Left cardiac atrium (tissue), 4 donors: ENCODE results near the gene MCOLN2. TPM values are rescaled to one million over a fixed set of nuclear protein-coding genes. Genes with fewer than 3 reads are reported as not detected.

Experiments
- ATAC-seq, 2 donors: fragments of 200-7000 bp; cut with Tn5 transposase; one replicate each; pipeline ENCODE4 v1.9.1; 2020; ENCODE audit warnings: mild to moderate bottlenecking in 2 of 2, moderate library complexity in 2 of 2
- DNase-seq: peaks from one replicate; pipeline ENCODE4 v3.0.0-alpha.2; 2020
- intact Hi-C, 2 donors: fragments of 100-400 bp; cut with DNase I; formaldehyde crosslinking; loops; one replicate each; pipeline versions ENCODE4 v1.14.1 to v1.15.1; 2022 to 2023
- total RNA-seq, 2 donors: library from RNA; stranded (reverse); fragmentation: NEBNext Ultra II Directional; extraction: Animal tissue kit (Norgen Biotek cat#: 25700); gene quantifications; one replicate each; pipeline ENCODE4 v1.2.1, GENCODE V29; 2021
- donor health status: DM: no; HTN: yes; CAD: no.
- donor health status: DM: no; HTN: yes; CAD: no; lungs with severe emphysema.
- donor health status: DM: yes; HTN: yes; CAD: no.
- donor health status: Dilated cardiomyopathy.

Gene MCOLN2
- total RNA-seq, 2 donors from 2014 or later, result 0.62 to 1.0 TPM

DNA sequence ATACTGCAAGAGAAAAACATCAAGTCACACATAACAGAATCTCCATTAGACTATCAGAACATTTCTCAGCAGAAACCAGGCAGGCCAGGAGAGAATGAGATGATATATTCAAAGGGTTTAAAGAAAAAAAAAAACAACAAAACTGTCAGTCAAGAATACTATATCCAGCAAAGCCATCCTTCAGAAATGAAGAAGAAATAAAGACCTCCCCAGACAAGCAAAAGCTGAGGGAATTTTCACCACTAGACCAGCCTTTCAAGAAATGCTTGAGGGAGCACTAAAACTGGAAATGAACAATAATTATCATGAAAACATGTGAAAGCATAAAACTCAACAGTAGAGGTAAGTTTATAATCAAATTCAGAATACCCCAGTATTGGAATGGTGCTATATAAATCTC, 47.2 kb downstream of the MCOLN2 start:
- intact Hi-C loops, result loop anchor here (5.0 to 10.0 kb wide), 4 partner anchors 75 to 305 kb away; partner anchors contain the start of gene C1orf52 (in 1 of the 2)
- ATAC-seq (no peak), DNase-seq (no peak)

DNA sequence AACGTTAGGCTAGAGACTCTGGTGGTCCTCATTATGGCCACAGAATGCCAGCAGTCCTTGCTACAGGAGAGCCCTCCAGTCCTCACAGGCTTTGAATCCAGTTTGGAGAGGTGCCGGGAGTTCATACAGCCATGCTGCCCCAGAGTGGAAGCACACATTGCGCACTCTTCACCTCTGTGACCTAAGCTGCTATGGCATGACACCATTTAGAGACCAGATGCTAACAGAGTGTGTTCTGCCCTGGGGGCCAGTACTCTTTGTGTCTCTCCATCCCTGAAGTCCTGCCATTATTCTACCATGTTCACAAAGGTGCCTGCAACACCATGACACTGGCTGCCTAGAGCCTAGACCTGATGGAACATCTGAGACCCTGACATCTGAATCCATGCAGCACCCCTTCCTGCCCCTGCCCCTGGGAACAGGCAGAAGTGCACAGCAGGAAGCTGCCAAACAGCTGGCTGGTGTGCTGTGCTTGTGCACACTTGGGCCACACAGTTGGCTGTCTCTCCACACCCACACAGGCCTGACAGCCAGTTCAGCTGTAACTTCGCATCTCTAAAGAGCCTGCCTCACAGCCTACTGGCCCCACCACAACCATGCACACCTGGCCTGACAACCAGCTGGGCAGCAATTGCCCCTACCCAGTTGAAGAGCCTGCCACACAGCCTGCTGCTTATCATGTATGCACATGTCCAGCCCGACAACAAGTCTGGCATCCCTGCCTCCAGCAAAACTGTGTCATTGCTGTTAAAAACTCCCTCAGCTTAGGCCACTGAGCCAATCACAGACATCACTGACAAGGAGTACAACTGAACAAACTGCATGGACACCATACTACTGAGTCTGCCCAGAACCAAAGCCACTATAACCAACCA, 49.1 kb downstream of the MCOLN2 start:
- ATAC-seq, result no peak
- intact Hi-C loops, result loop anchor here (5.0 to 10.0 kb wide), 4 partner anchors 77 to 307 kb away; partner anchors contain the start of gene C1orf52 (in 1 of the 2)
- no peak for DNase-seq

DNA sequence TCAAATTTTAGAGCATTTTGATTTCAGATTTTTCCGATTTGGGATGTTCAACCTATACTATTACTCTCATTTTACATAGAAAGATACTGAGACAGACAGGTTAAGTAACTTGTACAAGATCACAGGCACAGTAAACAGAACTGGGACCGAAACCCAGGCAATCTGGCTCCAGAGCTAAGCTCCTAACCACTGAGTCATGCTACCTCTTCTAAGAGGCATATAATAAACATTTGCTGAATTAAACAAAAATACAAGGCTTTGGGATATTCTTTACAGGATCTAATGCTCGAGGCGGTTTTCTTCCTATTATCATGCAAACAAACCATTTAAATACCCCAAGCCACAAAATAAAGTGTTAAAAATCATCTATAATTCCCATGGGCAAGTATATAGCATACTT, 50.3 kb downstream of the MCOLN2 start:
- ATAC-seq (no peak), DNase-seq (no peak)
- intact Hi-C loops, result loop anchor here (5.0 to 10.0 kb wide), 4 partner anchors 78 to 308 kb away; partner anchors contain the start of gene C1orf52 (in 1 of the 2)

DNA sequence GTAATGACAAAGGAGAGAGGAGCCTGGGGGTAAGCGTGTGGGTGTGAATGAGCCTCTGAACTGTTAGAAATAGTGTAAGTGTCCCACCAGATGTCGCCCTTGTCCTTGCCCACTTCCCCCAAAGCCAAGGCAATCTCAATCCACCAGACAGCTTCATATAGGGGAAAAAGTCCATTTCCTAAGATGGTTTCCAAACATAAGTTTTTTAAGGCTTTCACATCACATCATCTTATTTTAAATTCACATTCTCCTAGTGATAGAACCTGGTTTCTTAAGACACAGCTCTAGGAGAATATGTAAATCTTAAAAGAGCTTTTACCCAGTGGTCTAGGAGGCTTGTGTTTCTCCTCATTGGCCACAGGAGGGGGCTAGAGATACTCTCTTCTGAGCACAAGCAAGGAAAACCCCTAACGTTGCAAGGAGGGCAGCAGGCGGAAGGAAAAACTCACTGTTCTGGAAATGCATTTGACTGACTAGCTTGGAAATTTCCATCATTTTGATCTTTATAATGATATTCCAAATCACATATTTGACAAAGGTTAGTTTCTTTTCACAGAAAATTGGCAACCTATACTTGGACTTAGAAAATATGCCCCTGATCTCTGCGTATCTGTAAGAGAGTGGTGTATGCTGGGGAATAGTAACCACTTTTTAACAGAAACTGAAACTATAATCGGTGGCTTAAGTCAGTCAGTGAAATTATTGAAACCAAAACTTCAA, 52.0 kb downstream of the MCOLN2 start:
- intact Hi-C loops, result loop anchor here (2.0 to 10.0 kb wide), 5 partner anchors 80 to 314 kb away; partner anchors contain the start of gene C1orf52 (in 2 of the 2)
- ATAC-seq, result peak; percentile 96 to 97
- peak; percentile 60 for DNase-seq

DNA sequence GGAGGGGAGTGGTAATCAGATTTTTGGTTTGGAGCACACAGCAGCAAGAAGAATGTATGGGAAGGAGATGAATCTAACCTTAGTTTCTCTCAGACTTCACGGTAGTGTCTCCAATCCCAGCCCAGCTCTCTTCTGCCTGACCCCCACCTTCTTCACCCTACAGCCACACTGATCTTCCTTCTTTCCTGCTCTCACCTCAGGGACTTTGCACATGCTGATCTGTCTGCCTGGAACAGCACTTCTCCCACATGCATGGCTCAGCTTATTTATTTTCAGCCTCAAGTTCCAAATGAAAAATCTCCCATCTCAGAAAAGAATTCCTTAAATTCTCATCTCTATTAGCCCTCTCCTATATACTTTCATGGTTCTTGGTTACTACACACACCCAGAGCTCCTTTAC, 55.1 kb downstream of the MCOLN2 start:
- ATAC-seq (no peak), DNase-seq (no peak)
- intact Hi-C loops, result loop anchor here (10.0 kb wide), 3 partner anchors 83 to 313 kb away; partner anchors contain the start of gene C1orf52 (in 1 of the 2)

DNA sequence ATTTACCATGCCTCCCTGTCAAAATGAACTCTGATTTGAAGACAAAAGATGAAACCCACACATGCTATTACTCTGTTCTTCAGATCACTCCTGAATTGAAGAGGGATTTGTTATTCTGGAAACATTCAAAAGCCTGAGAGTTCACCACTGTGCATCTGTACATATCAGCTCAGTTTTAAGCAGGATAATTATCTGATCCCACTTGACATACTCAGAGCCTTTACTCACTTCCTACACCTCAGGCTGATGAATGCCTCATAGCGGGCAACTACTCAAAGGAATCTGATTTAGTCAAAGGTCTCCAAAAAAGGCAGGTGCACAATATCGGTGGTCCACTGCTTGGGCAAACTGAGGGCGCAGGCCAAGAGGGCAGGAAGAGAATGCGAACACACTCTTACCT, 56.4 kb downstream of the MCOLN2 start:
- ATAC-seq (no peak), DNase-seq (no peak)
- intact Hi-C loops, result loop anchor here (10.0 kb wide), 3 partner anchors 84 to 314 kb away; partner anchors contain the start of gene C1orf52 (in 1 of the 2)

DNA sequence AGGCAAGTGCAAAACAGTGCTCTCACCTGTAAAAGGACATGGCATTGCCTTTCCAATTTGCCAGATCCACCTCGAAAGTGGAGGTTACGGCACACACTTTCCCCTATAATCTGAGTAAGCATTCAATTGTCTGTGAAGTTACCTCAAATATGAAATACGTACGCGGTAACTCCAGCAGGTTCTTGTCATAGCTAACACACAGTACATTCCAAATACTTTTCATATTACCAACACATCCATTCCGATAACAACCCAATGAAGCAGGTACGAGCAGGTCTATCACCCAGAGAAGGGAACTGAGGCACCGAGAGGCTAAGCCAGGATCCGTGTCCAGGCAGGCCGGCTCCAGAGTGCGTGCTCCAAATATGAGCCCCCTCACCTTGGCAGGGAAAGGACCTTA, 57.2 kb downstream of the MCOLN2 start:
- ATAC-seq (no peak), DNase-seq (no peak)
- intact Hi-C loops, result loop anchor here (5.0 to 10.0 kb wide), 5 partner anchors 85 to 315 kb away; partner anchors contain the start of gene C1orf52 (in 1 of the 2)

DNA sequence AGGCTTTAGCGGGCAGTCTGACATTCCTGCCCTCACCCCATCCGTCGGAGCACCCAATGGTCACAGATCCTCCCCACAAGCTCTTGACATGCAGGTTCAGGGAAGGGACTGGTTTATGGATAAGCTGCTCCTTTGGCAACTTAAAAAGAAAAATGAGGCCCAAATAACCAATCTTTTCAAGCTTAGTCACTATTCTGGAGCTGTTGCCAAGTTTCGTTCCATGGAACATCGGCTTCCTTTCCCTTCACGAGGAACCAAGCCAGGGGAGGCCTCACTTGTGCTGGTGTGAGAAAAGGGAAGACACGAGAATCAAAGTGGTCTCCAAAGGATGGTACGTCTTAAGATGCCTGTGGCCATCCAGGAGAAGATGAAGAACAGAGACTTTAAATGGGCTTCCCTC, 57.8 kb downstream of the MCOLN2 start:
- intact Hi-C loops, result loop anchor here in 1 of 2 donors (5.0 kb wide), 2 partner anchors 167 to 182 kb away; no protein-coding TSS in a partner anchor
- no peak for ATAC-seq
- DNase-seq, result no peak

DNA sequence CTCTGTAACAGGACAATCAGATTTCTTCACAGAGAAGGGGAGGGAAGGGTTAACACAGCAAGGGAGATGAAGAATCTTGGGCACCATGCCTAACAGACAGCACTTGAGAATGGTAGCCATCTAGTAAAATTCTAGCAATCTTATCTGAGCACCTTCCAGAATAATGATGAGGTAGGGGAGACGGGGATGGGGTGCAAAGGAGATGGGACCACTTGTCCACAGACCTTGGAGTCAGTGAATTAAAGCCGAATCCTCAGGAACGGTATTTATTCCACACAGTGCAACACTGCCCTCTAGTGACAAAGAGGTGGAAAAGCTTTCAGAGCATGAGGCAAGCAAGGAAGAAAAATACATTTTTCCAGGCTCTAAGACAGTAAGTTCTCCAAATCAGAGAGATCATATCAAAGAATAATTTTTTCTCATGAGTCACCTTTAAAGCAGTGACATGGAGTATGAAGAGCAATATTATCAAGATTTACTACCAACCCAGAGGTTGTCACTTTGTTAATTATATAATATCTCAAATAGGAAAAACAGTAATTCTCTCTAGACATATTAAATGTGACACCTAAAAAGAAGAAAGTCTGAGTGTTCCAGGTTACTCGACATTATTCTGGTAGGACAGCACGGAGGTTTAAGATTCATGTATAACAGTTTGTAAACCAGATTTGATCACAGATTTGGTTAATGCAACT, 60.6 kb downstream of the MCOLN2 start:
- intact Hi-C loops, result loop anchor here in 1 of 2 donors (5.0 kb wide), 2 partner anchors 164 to 179 kb away; no protein-coding TSS in a partner anchor
- ATAC-seq (peak; percentile 80 to 85), DNase-seq (no peak)

DNA sequence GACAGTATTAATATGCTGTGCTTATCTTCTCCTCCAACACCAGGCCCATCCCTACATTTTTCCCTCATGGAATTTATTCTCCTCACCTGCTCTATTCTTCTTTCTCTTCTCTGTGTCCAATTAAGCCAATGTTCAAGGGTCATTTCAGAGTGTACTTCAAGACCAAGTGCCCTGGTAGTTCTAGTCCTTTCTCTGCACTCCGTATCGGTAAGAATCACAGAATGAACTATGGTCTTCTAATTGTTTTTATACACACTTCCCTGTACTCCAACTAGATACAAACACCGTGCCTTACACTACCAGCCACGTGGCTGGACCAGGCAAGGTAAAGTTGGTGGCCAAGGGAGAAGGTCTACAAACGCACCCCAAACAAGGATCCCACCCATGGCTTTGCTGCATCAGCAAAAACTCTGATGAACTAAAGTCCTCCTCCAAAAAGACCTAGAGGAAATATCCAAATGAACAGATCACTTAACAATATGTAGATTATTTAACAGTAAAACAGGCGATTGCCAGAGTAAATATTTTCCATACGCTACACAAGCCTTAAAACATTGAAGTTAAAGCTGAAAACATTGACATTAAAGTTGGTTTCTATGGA, 63.8 kb downstream of the MCOLN2 start:
- intact Hi-C loops, result no loop called here
- no peak for ATAC-seq
- DNase-seq, result no peak

DNA sequence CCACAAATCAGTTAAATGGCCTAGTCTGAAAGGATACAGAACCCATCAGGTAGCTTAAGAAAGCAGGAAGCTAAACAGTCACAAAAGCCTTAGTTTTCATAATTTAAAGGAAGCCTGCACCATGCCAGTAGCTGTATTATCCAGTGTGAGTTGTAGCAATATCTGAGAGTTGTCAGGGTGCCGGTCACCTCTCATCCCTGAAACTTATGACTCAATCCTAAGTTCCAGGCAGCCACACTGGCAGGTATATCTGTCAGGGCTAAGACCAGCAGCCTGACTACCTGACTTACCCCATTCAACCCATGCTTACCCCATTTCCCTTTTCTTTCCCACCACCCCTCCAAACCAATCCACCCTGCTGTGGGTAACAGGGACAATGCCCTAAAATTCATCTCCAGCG, 66.1 kb downstream of the MCOLN2 start:
- intact Hi-C loops, result no loop called here
- DNase-seq (no peak), ATAC-seq (no peak)

DNA sequence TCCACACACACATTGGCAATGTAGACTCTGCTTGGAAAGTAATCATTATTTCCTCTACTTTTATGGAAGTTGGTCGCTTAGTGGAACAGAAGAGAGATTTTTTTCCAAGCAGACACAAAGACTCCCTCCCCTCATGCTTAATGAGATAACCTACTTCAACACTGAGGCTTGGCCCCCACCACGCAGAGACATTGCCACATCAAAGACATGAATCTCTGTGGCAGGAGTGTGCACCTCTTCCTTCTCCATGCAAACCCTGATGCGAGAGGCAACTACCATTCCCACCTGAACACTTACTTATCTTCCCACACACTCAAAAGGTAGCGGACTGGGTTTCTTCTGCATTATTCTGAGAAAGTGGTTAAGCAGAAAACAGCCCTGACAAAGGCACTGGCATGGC, 66.6 kb downstream of the MCOLN2 start:
- no peak for ATAC-seq
- DNase-seq, result no peak
- intact Hi-C loops, result no loop called here

DNA sequence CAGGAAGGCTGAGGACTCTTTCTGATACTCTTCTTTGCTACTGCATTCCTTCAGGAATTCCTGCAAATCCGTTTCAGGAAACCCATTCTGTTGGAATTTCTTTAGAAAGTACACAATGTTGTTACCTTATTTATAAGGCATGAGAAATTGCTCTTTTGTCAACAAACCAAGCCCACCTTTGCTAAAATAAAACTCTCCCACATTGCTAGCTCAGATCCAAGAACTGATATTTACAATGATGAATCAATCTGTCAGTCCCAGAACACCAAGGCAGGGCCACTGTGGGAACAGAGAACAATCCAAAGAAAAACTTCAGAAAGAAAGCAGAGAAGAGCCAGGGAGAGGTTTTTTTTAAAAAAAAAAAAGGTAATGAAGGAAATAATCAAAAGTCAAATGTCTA, 67.3 kb downstream of the MCOLN2 start:
- ATAC-seq (no peak), DNase-seq (no peak)
- intact Hi-C loops, result no loop called here

DNA sequence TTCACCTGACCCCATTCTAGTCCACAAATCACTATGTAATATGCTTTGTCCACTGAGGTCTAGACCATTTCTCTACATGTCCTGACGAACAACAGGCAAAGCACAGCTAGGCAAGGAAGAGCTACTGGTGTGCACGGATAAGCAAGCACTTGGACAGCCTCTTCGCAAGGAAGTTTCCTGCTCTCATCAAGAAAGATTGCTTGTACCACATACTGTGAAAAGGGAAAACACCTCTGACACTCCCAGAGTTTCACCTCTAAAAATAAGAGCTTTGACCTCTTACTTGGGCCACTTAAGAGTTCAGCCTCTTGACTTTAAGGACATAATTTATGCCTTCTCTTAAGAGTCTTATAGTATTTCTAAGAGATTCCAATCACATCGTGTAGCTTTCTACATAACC, 67.9 kb downstream of the MCOLN2 start:
- ATAC-seq (no peak), DNase-seq (no peak)
- intact Hi-C loops, result no loop called here

DNA sequence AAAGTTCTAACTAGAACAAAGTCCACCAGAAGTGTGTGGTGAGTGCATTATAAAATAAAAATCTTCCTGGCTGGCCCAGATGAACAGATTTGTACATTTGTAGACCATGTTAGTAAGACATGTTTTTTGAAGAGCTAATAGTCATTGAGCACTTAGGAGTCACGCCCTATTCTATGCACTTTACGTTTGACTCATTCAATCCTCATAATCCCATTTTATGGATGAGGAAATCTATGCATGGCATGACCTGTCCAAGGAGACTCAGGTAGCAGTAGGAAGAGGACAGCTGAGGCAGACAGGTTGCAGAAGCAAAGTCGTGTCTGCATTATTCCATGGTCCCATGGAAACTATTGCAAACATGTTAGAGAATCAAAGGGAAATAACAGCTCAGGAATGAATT, 73.6 kb downstream of the MCOLN2 start:
- intact Hi-C loops, result no loop called here
- DNase-seq (no peak), ATAC-seq (no peak)

DNA sequence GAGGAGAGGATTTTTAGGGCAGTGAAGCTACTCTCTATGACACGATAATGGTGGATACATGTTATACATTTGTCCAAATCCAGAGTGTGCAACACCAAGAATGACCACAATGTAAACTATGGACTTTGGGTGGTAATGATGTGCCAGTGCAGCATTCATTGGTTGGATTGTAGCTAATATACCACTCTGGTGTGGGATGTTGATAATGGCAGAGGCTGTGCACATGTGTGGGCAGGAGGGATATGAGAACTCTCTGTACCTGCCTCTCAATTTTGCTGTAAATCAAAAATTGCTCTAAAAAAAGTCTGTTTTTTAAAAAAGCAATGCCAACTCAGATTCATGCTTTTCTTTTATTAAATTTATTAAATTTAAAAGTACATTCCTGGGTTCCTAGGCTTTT, 76.8 kb downstream of the MCOLN2 start:
- ATAC-seq (no peak), DNase-seq (no peak)
- intact Hi-C loops, result no loop called here

DNA sequence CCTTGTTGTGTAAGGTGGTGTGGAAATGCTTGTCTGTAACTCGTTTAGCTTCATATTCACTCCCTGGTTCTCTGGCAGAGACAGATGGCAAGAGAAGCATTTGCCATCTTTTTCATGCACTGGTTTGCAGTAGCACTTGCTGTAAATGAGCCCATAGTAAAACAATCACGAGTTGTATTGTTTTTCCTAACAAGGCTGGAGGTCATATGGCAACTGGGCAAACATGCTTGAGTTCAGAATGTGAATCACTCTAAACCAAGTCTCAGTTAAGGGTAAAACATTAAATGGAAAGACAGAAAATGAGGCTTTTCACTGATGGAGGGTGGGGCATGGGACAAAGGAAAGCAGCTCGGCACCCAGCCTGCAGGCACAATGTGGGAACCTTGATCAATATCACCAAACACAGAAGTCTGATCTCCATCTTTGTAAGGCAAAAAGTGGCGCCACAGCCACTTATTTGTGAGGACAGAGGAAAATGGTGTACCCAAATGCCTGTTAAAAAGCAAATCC, 77.4 kb downstream of the MCOLN2 start:
- ATAC-seq (no peak), DNase-seq (no peak)
- intact Hi-C loops, result no loop called here

DNA sequence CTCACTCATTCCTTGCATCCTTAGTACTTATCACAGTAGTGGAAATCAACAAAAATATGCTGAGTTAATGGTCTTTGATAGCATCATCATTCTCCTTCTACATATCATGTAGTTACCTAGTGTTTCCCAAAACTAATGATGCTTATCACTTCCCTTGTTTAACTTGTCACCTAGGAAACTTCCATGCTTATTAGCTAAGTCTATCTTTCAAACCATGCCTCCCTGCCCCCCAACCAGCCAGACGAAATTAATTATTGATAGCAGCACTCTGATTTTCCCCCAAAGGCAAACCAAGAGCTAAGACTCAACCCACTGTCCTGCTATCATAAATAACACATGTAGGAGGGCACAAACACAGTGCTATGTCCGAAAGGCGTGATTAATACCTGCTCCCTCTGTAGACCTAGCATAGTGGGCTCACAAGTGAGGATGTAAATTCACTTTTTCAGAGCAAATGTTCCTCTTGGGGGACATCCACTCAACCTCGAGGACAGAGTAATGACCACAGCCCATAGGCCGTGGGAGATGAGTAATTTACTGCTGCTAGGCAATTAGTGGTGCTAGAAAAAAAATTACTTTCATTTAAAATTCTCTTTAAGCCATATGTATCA, 78.1 kb downstream of the MCOLN2 start:
- intact Hi-C loops, result no loop called here
- no peak for DNase-seq
- no peak for ATAC-seq
